Measurements from ENCODE around the gene RIMBP2.

DNA sequence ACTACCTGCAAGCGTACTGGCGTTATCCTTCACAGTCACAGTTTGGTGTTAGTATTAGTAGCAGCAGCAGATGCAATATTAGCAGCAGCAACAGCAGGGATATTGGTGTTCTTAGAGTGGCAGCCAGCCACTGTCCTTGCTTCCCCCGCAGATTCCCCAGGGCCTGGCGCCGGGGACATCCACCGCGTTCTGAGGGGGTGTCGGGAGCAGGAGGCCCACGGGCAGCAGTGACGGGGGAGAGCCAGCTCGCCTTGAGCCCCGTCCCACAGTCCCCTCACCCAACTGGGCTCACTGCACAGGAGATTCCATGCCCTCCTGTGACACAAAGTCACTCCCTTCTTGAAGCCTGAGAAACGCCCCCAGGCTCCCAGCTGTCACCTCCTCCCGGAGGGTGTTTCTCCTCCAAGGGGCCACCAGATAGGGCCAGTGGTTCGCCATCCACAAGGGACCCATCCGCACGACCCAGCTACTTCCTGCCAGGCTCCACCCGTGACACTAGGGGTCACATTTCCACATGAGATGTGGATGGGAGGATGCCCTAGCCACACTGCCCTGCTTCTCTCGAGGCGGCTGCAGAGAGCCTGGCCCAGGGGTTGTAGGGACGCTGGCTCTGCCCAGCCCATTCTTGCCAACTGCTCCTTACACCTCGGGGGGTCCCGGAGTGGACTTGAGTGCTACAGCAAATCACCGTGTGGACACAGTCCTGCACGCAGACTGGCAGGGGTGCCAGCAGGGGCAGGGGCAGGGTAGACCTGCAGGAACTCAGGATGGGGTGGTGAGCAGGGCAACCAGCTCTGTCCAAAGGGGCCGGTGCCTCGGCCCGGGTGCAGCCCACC is 255.3 kb downstream of the RIMBP2 start:
- TF ChIP-seq, protein P1, sequence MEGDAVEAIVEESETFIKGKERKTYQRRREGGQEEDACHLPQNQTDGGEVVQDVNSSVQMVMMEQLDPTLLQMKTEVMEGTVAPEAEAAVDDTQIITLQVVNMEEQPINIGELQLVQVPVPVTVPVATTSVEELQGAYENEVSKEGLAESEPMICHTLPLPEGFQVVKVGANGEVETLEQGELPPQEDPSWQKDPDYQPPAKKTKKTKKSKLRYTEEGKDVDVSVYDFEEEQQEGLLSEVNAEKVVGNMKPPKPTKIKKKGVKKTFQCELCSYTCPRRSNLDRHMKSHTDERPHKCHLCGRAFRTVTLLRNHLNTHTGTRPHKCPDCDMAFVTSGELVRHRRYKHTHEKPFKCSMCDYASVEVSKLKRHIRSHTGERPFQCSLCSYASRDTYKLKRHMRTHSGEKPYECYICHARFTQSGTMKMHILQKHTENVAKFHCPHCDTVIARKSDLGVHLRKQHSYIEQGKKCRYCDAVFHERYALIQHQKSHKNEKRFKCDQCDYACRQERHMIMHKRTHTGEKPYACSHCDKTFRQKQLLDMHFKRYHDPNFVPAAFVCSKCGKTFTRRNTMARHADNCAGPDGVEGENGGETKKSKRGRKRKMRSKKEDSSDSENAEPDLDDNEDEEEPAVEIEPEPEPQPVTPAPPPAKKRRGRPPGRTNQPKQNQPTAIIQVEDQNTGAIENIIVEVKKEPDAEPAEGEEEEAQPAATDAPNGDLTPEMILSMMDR (IDR thresholded peaks at IDR 0.05; ENCODE audit: borderline replicate concordance, extremely low read depth, low read length, poor library complexity, severe bottlenecking): peak; percentile 50
- TF ChIP-seq EZH2 (IDR thresholded peaks at IDR 0.05; ENCODE audit: borderline replicate concordance, low read depth, low read length, severe bottlenecking): no peak
